GM13977 (cell line): Measurements from ENCODE around the gene CDH23.

Source experiments
- DNase-seq: peaks from one replicate; pipeline ENCODE4 v3.0.0; 2012; ENCODE audit warnings: low spot score
- CTCF ChIP-seq: IDR thresholded peaks from 2 replicates; pipeline ENCODE4 v1.5.1; 2012; ENCODE audit warnings: mild to moderate bottlenecking, control low read depth; ENCODE audit not compliant: insufficient read depth; ENCODE audit errors: extremely low read depth, missing control alignments
- in situ Hi-C: fragments of 300-500 bp; cut with MboI; formaldehyde crosslinking; loops from one replicate; pipeline ENCODE4 v1.12.0; 2022; ENCODE audit warnings: low sequenced_read_pairs, low pct_unique_long_range_greater_than_20kb, mixed read lengths, inconsistent platforms; ENCODE audit not compliant: unreplicated experiment

Gene CDH23

GRCh38 chr10:71750124-71750841, 353.6 kb downstream of the CDH23 start:
- no peak for TF ChIP-seq CTCF
- DNase-seq = no peak
- in situ Hi-C loops = no loop called here

- no peak for TF ChIP-seq CTCF
- in situ Hi-C loops = no loop called here
- DNase-seq = no peak
Observed at GRCh38 chr10:71750986-71751385, 354.3 kb downstream of the CDH23 start.

GRCh38 chr10:71751515-71752224, 354.9 kb downstream of the CDH23 start:
- DNase-seq = no peak
- in situ Hi-C loops = no loop called here

GRCh38 chr10:71752391-71753090, 355.8 kb downstream of the CDH23 start:
- in situ Hi-C loops = no loop called here
- DNase-seq = no peak
- no peak for TF ChIP-seq CTCF

More at GRCh38 chr10:71751515-71752224, 354.9 kb downstream of the CDH23 start:
- no peak for TF ChIP-seq CTCF

- no peak for DNase-seq
- in situ Hi-C loops = no loop called here
Observed at GRCh38 chr10:71753091-71753959, 356.6 kb downstream of the CDH23 start.

More at GRCh38 chr10:71753091-71753959, 356.6 kb downstream of the CDH23 start:
- no peak for TF ChIP-seq CTCF
